K562 (cell line): ENCODE measurements around the gene TMSB10. TPM values are rescaled to one million over a fixed set of nuclear protein-coding genes. Genes with fewer than 3 reads are reported as not detected.

Experiments used
- BRF2 ChIP-seq: IDR thresholded peaks from 3 replicates; pipeline ENCODE4 v1.6.1; 2011; ENCODE audit warnings: borderline replicate concordance, mild to moderate bottlenecking; ENCODE audit not compliant: insufficient read length, insufficient read depth
- CTCF ChIP-seq, 3 experiments: IDR thresholded peaks in 2 of 3; conservative IDR thresholded peaks in 1 of 3; 2 replicates each; pipeline ENCODE4 v1.5.1; 2011 to 2012; ENCODE audit warnings: low read length in 3 of 3, mild to moderate bottlenecking in 3 of 3, control low read depth in 2 of 3, improper control_type of control experiment in 1 of 3, inconsistent platforms in 1 of 3, low read depth in 1 of 3, mixed read lengths in 1 of 3, moderate library complexity in 1 of 3; ENCODE audit not compliant: insufficient read depth in 2 of 3
- MITF ChIP-seq: IDR thresholded peaks from 2 replicates; pipeline ENCODE4 v1.6.1; 2014; ENCODE audit warnings: antibody characterized with exemption
- PBX2 ChIP-seq, 2 experiments: IDR thresholded peaks in 1 of 2; conservative IDR thresholded peaks in 1 of 2; 2 replicates each; pipeline ENCODE4 v1.6.1; 2016; ENCODE audit warnings: low read depth in 2 of 2, mild to moderate bottlenecking in 1 of 2, missing compliant biosample characterization in 1 of 2, missing genetic modification characterization in 1 of 2, moderate library complexity in 1 of 2
- RAD21 ChIP-seq, 2 experiments: fragments of 250-450 bp in 1 of 2; fragments of 450-650 bp in 1 of 2; sonication (Bioruptor Pico) in 1 of 2; formaldehyde crosslinking in 1 of 2; IDR thresholded peaks in 1 of 2; conservative IDR thresholded peaks in 1 of 2; 2 replicates each; pipeline versions ENCODE4 v1.4.0 to v1.8.0; 2020 to 2022; ENCODE audit warnings: mild to moderate bottlenecking in 2 of 2, moderate library complexity in 1 of 2
- REST ChIP-seq, 2 experiments: fragments of 450-650 bp; formaldehyde crosslinking in 1 of 2; IDR thresholded peaks; 2 replicates each; pipeline versions ENCODE4 v1.4.0 to v1.6.1; 2014 to 2020; ENCODE audit warnings: mild to moderate bottlenecking in 2 of 2, borderline replicate concordance in 1 of 2, low read depth in 1 of 2
- SIN3B ChIP-seq: fragments of 450-650 bp; IDR thresholded peaks from 2 replicates; pipeline ENCODE4 v1.6.1; 2017; ENCODE audit warnings: low read depth, mild to moderate bottlenecking, moderate library complexity
- SIRT6 ChIP-seq: IDR thresholded peaks from one replicate; pipeline ENCODE4 v1.6.1; 2012; ENCODE audit warnings: low read depth, mild to moderate bottlenecking, control low read depth, inconsistent platforms, low read length, moderate library complexity
- SMAD4 ChIP-seq: fragments of 250-450 bp; sonication (Bioruptor Pico); conservative IDR thresholded peaks from 2 replicates; pipeline ENCODE4 v1.8.0; 2021; ENCODE audit warnings: inconsistent platforms, mild to moderate bottlenecking, moderate library complexity
- ZBTB7A ChIP-seq: IDR thresholded peaks from 2 replicates; pipeline ENCODE4 v1.6.1; 2011; ENCODE audit warnings: low read depth, mild to moderate bottlenecking, low read length, moderate library complexity, borderline replicate concordance; ENCODE audit not compliant: control insufficient read depth
- polyA plus RNA-seq, 8 experiments: library from polyadenylated mRNA; depleted of rRNA in 4 of 8; stranded (reverse) in 5 of 8; unstranded in 3 of 8; fragments of >200 nt; fragmentation: Nextera tagmentation in 2 of 8; fragmentation: Illumina TruSeq in 1 of 8; extraction: Ambion mirVana in 2 of 8; extraction: Trizol in 1 of 8; gene quantifications; 2 replicates each; pipeline versions ENCODE4 v1.2.1 to v1.2.3, GENCODE V29; 2011 to 2014; ENCODE audit warnings: inconsistent platforms in 1 of 8, missing spikeins in 1 of 8
- total RNA-seq, 7 experiments: library from RNA; depleted of rRNA in 6 of 7; stranded (reverse); fragments of >200 nt in 6 of 7; fragmentation: Illumina TruSeq in 2 of 7; extraction: Trizol in 2 of 7; gene quantifications; 2 replicates each; pipeline versions ENCODE4 v1.2.1 to v1.2.3, GENCODE V29; 2011 to 2021; ENCODE audit warnings: low replicate concordance in 1 of 7

TMSB10 gene
- total and polyA plus RNA-seq, 9 of the 15 experiments (the other 6 are each of a cell fraction or from before 2014, with no cell fraction given): 382 to 2,226 (median 959) TPM

GRCh38 chr2:84858123-84858522 lies 47.3 kb upstream of the TMSB10 start (continued):
- TF ChIP-seq SIN3B: no peak
- TF ChIP-seq RAD21 (CRISPR knock-in tag; conservative IDR thresholded peaks at IDR 0.05 in 1 of 2, IDR thresholded peaks at IDR 0.05 in 1 of 2): peak in 1 of 2 experiments; percentile 35; a peak in 2 of 4 replicates
- no peak for TF ChIP-seq MITF
- TF ChIP-seq ZBTB7A: no peak
- peak; percentile 19 to 35 (median 34); a peak in 3 of 6 replicates for TF ChIP-seq CTCF (IDR thresholded peaks at IDR 0.05 in 2 of 3, conservative IDR thresholded peaks at IDR 0.05 in 1 of 3; ENCODE audit: insufficient read depth in 2 of 3, low read depth in 1 of 3, low read length in 3 of 3)
- no peak for TF ChIP-seq SIRT6
- no peak for TF ChIP-seq BRF2
- TF ChIP-seq PBX2 (CRISPR knock-in tag; IDR thresholded peaks at IDR 0.05; ENCODE audit: low read depth): no peak
- TF ChIP-seq PBX2 (tag; conservative IDR thresholded peaks at IDR 0.05; ENCODE audit: low read depth): no peak
- TF ChIP-seq SMAD4 (CRISPR knock-in tag): no peak
- peak; percentile 6; the same call in 1 of the 2 replicates for TF ChIP-seq REST (IDR thresholded peaks at IDR 0.05; ENCODE audit: borderline replicate concordance)
- TF ChIP-seq REST (CRISPR knock-in tag; IDR thresholded peaks at IDR 0.05; ENCODE audit: low read depth): no peak
